ENCODE data around the gene UPP1. TPM values are rescaled to one million over a fixed set of nuclear protein-coding genes. Genes with fewer than 3 reads are reported as not detected.

The UPP1 gene
- total and polyA plus RNA-seq, 10 of the 15 experiments (the other 5 are each of a cell fraction or from before 2014, with no cell fraction given) = 0.93 to 7.9 (median 3.8) TPM

GRCh38 chr7:48141521-48141920, 52.5 kb downstream of the UPP1 start:
- no peak overlapping the region for H3K4me2 ChIP-seq (ENCODE audit: control insufficient read depth, insufficient read depth)
- no TSS peak for BruUV-seq (replicated peaks)
- intact Hi-C loops (cut with micrococcal nuclease; ENCODE audit: unreplicated experiment) (no loop called here), in situ Hi-C loops (cut with MboI) (no loop called here)
- RAD21 ChIA-PET (ENCODE audit: unreplicated experiment) = no interaction called here
- H4K20me1 ChIP-seq (ENCODE audit: control insufficient read depth, insufficient read depth) = no peaks in the 10 kb centered on the region
- no peaks in the 10 kb centered on the region for H3K9me3 ChIP-seq (replicated peaks; ENCODE audit: control insufficient read depth, insufficient read depth, low read length)
- no peak for DNase-seq (ENCODE audit: low read depth, low spot score)
- no peaks in the 10 kb centered on the region for H3K4me1 ChIP-seq (ENCODE audit: control insufficient read depth, insufficient read depth, low read length)
- no peak overlapping the region for H3K9ac ChIP-seq (ENCODE audit: control insufficient read depth, insufficient read depth, low read length)
- POLR2A ChIA-PET = no interaction called here
- SMC1A ChIA-PET (ENCODE audit: uncharacterized antibody, unreplicated experiment) = no interaction called here
- H3K36me3 ChIP-seq (ENCODE audit: control insufficient read depth in 2 of 2, insufficient read depth in 2 of 2, low read length in 1 of 2) = no peaks in the 10 kb centered on the region
- no peak overlapping the region for H3K4me3 ChIP-seq
- no peak for TF ChIP-seq LARP7 (IDR thresholded peaks at IDR 0.05)
- TF ChIP-seq SREBF2 (IDR thresholded peaks at IDR 0.05; ENCODE audit: low read length) = no peak
- TF ChIP-seq NFYA (IDR thresholded peaks at IDR 0.05; ENCODE audit: borderline replicate concordance, low read depth, low read length) = no peak
- TF ChIP-seq ZNF217 (IDR thresholded peaks at IDR 0.05) = no peak
- no peak for TF ChIP-seq PAX8 (IDR thresholded peaks at IDR 0.05)
- TF ChIP-seq ZBED1 (IDR thresholded peaks at IDR 0.05; ENCODE audit: borderline replicate concordance) = no peak
- no peak overlapping the region for H2AFZ ChIP-seq (ENCODE audit: control insufficient read depth, low read depth, low read length)
- 95% methylated on average over 1 of the region's 1 CpG for WGBS (ENCODE audit: insufficient coverage, insufficient replicate concordance, low lambda C conversion rate, missing lambda C conversion rate)
- no peaks in the 10 kb centered on the region for H3K79me2 ChIP-seq (ENCODE audit: control insufficient read depth, insufficient read depth, low read length)
- no peak overlapping the region for H3K27ac ChIP-seq (ENCODE audit: control insufficient read depth, insufficient read depth)
- peaks cover 0 to 2% of the 10 kb centered on the region in 2 experiments; a peak in 3 of 4 replicates for H3K27me3 ChIP-seq (replicated peaks in 1 of 2; ENCODE audit: control insufficient read depth in 2 of 2, insufficient read depth in 2 of 2, low read length in 1 of 2)
- CTCF ChIA-PET = interaction anchor here (1.5 kb wide), 1 partner anchor 10 kb away, joined by 3 read pairs; no protein-coding TSS in a partner anchor
- FAIRE-seq = no peak
- no peak for ATAC-seq

- intact Hi-C loops (cut with micrococcal nuclease; ENCODE audit: unreplicated experiment) = no loop called here
- BruUV-seq (replicated peaks) = no TSS peak
- no peak for TF ChIP-seq HDAC2 (IDR thresholded peaks at IDR 0.05)
- no peak for TF ChIP-seq SRF (IDR thresholded peaks at IDR 0.05; ENCODE audit: low read depth in 2 of 2, low read length in 2 of 2)
- no peak for TF ChIP-seq ATF2 (IDR thresholded peaks at IDR 0.05; ENCODE audit: low read length)
- no peak for TF ChIP-seq ZNF384 (IDR thresholded peaks at IDR 0.05; ENCODE audit: borderline replicate concordance, low read depth, low read length)
- TF ChIP-seq MAX (IDR thresholded peaks at IDR 0.05; ENCODE audit: low read depth, low read length) = no peak
- TF ChIP-seq NFIC (IDR thresholded peaks at IDR 0.05; ENCODE audit: low read depth, low read length) = no peak
- TF ChIP-seq SPI1 (IDR thresholded peaks at IDR 0.05; ENCODE audit: borderline replicate concordance, insufficient read depth, low read depth, low read length) = no peak
- no peak for TF ChIP-seq PAX8 (IDR thresholded peaks at IDR 0.05)
- TF ChIP-seq TCF3 (IDR thresholded peaks at IDR 0.05; ENCODE audit: borderline replicate concordance, insufficient read depth, low read depth, low read length) = no peak
- no peak for TF ChIP-seq CREM (IDR thresholded peaks at IDR 0.05; ENCODE audit: low read depth)
- no peak for TF ChIP-seq CHD4 (IDR thresholded peaks at IDR 0.05)
- TF ChIP-seq MYB (IDR thresholded peaks at IDR 0.05; ENCODE audit: borderline replicate concordance, low read depth, low read length) = no peak
Measured at GRCh38 chr7:48144291-48144768, 55.3 kb downstream of the UPP1 start.

More at GRCh38 chr7:48144291-48144768, 55.3 kb downstream of the UPP1 start:
- POLR2A ChIA-PET = no interaction called here
- H3K36me3 ChIP-seq (ENCODE audit: control insufficient read depth in 2 of 2, insufficient read depth in 2 of 2, low read length in 1 of 2) = no peaks in the 10 kb centered on the region
- no peaks in the 10 kb centered on the region for H3K9me3 ChIP-seq (replicated peaks; ENCODE audit: control insufficient read depth, insufficient read depth, low read length)
- H3K4me3 ChIP-seq = no peak overlapping the region
- H3K27ac ChIP-seq (ENCODE audit: control insufficient read depth, insufficient read depth) = no peak overlapping the region
- no peak overlapping the region for H3K9ac ChIP-seq (ENCODE audit: control insufficient read depth, insufficient read depth, low read length)
- FAIRE-seq (no peak), DNase-seq (ENCODE audit: low read depth, low spot score) (no peak), ATAC-seq (no peak)
- H3K27me3 ChIP-seq (replicated peaks in 1 of 2; ENCODE audit: control insufficient read depth in 2 of 2, insufficient read depth in 2 of 2, low read length in 1 of 2) = peaks cover 0 to 2% of the 10 kb centered on the region in 2 experiments; a peak in 3 of 4 replicates
- in situ Hi-C loops (cut with MboI) = no loop called here
- RAD21 ChIA-PET (ENCODE audit: unreplicated experiment) = no interaction called here
- H3K79me2 ChIP-seq (ENCODE audit: control insufficient read depth, insufficient read depth, low read length) = no peaks in the 10 kb centered on the region
- H2AFZ ChIP-seq (ENCODE audit: control insufficient read depth, low read depth, low read length) = no peak overlapping the region
- CTCF ChIA-PET = interaction anchor here (1.9 kb wide), 1 partner anchor 10 kb away, joined by 5 read pairs; no protein-coding TSS in a partner anchor
- H4K20me1 ChIP-seq (ENCODE audit: control insufficient read depth, insufficient read depth) = no peaks in the 10 kb centered on the region
- SMC1A ChIA-PET (ENCODE audit: uncharacterized antibody, unreplicated experiment) = interaction anchor here (0.6 to 0.7 kb wide), 2 partner anchors 9 to 130 kb away, joined by 3 to 4 read pairs; no protein-coding TSS in a partner anchor
- WGBS (ENCODE audit: insufficient coverage, insufficient replicate concordance, low lambda C conversion rate, missing lambda C conversion rate) = 20% methylated on average over 4 of the region's 4 CpGs
- H3K4me2 ChIP-seq (ENCODE audit: control insufficient read depth, insufficient read depth) = no peak overlapping the region
- H3K4me1 ChIP-seq (ENCODE audit: control insufficient read depth, insufficient read depth, low read length) = no peaks in the 10 kb centered on the region
